Spleen (tissue), 11 donors: Measurements from ENCODE around the gene TAB2. TPM values are rescaled to one million over a fixed set of nuclear protein-coding genes. Genes with fewer than 3 reads are reported as not detected.

Experiments
- DNase-seq: peaks from one replicate; pipeline ENCODE4 v3.0.0-alpha.2; 2020
- H3K27ac ChIP-seq, 8 donors: fragments of 200-600 bp; sonication (generic) in 7 of 8; 1 replicate in 4 of 8; 2 replicates in 4 of 8; pipeline versions ENCODE4 v1.5.0 to v1.8.0; 2016 to 2021; ENCODE audit warnings: inconsistent platforms in 4 of 8, mild to moderate bottlenecking in 4 of 8, moderate library complexity in 1 of 8
- H3K27me3 ChIP-seq, 7 donors: fragments of 200-600 bp; sonication (generic) in 6 of 7; replicated peaks in 1 of 7; 1 replicate in 4 of 7; 2 replicates in 3 of 7; pipeline versions ENCODE4 v1.5.0 to v1.8.0; 2016 to 2021; ENCODE audit warnings: inconsistent platforms in 3 of 7, mild to moderate bottlenecking in 1 of 7
- H3K36me3 ChIP-seq, 6 donors: fragments of 200-600 bp; sonication (generic) in 5 of 6; 1 replicate in 4 of 6; 2 replicates in 2 of 6; pipeline versions ENCODE4 v1.5.0 to v1.8.0; 2016 to 2021; ENCODE audit warnings: inconsistent platforms in 2 of 6
- H3K4me1 ChIP-seq, 6 donors: fragments of 200-600 bp; sonication (generic) in 5 of 6; 1 replicate in 3 of 6; 2 replicates in 3 of 6; pipeline versions ENCODE4 v1.5.0 to v1.8.0; 2016 to 2021; ENCODE audit warnings: inconsistent platforms in 3 of 6
- H3K4me3 ChIP-seq, 8 donors: fragments of 200-600 bp; sonication (generic) in 7 of 8; 1 replicate in 4 of 8; 2 replicates in 4 of 8; pipeline versions ENCODE4 v1.5.0 to v1.8.0; 2016 to 2021; ENCODE audit warnings: inconsistent platforms in 4 of 8, mild to moderate bottlenecking in 4 of 8, moderate library complexity in 2 of 8
- H3K9me3 ChIP-seq, 8 donors: fragments of 200-600 bp; sonication (generic) in 7 of 8; 1 replicate in 4 of 8; 2 replicates in 4 of 8; pipeline versions ENCODE4 v1.5.0 to v1.8.0; 2016 to 2021; ENCODE audit warnings: inconsistent platforms in 4 of 8
- POLR2A ChIP-seq, 3 donors: fragments of 450-650 bp; IDR thresholded peaks; one replicate each; pipeline ENCODE4 v1.5.1; 2017; ENCODE audit warnings: antibody characterized with exemption in 3 of 3, mild to moderate bottlenecking in 1 of 3
- POLR2AphosphoS5 ChIP-seq, 3 donors: sonication (generic); formaldehyde crosslinking; IDR thresholded peaks; one replicate each; pipeline ENCODE4 v1.5.1; 2017; ENCODE audit warnings: antibody characterized with exemption in 3 of 3
- WGBS, 5 donors: extraction: QIAGEN DNeasy Blood & Tissue Kit in 3 of 5; methylation state at CpG; one replicate each; pipeline versions ENCODE4 v1.1.5 to v1.1.7; 2013 to 2018; 5-methylcytosine and 5-hydroxymethylcytosine counted together
- intact Hi-C: fragments of 100-400 bp; cut with DNase I; formaldehyde crosslinking; loops from one replicate; pipeline ENCODE4 v1.15.0; 2023; ENCODE audit warnings: low total_unique reads
- polyA plus RNA-seq, 3 donors: library from polyadenylated mRNA; stranded (reverse); fragments of 200-250 nt; gene quantifications; one replicate each; pipeline ENCODE4 v1.2.1, GENCODE V29; 2013
- total RNA-seq, 7 donors: library from RNA; depleted of rRNA in 3 of 7; stranded (reverse); fragments of >200 nt in 3 of 7; fragmentation: NEBNext Ultra II Directional in 4 of 7; extraction: Animal tissue kit (Norgen Biotek cat#: 25700) in 4 of 7; gene quantifications; one replicate each; pipeline versions ENCODE4 v1.1.0 to v1.2.1, GENCODE V29; 2016 to 2021
- TF ChIP-seq, protein P1 (sequence below), 11 experiments: fragments of 200-600 bp in 7 of 11; fragments of 450-650 bp in 4 of 11; sonication (generic) in 4 of 11; IDR thresholded peaks in 8 of 11; conservative IDR thresholded peaks in 3 of 11; 1 replicate in 7 of 11; 2 replicates in 4 of 11; pipeline versions ENCODE4 v1.4.0 to v1.8.0; 2016 to 2021; ENCODE audit warnings: antibody characterized with exemption in 11 of 11, inconsistent platforms in 4 of 11, mild to moderate bottlenecking in 1 of 11
- donor health status: healthy with polysubstance abuse.
- donor health status: DM: no; HTN: no; CAD: no; lungs with moderate emphysema.
- donor health status: DM: no; HTN: no; CAD: no.
- donor health status: Bipolar disorder and iron deficiency.
- donor health status: healthy.
- donor health status: DM: no; HTN: no; CAD: no.
- donor health status: DM: yes; HTN: yes; CAD: no.

The TAB2 gene
- total and polyA plus RNA-seq, 10 donors = 15.4 to 84.1 (median 70.9) TPM

DNA sequence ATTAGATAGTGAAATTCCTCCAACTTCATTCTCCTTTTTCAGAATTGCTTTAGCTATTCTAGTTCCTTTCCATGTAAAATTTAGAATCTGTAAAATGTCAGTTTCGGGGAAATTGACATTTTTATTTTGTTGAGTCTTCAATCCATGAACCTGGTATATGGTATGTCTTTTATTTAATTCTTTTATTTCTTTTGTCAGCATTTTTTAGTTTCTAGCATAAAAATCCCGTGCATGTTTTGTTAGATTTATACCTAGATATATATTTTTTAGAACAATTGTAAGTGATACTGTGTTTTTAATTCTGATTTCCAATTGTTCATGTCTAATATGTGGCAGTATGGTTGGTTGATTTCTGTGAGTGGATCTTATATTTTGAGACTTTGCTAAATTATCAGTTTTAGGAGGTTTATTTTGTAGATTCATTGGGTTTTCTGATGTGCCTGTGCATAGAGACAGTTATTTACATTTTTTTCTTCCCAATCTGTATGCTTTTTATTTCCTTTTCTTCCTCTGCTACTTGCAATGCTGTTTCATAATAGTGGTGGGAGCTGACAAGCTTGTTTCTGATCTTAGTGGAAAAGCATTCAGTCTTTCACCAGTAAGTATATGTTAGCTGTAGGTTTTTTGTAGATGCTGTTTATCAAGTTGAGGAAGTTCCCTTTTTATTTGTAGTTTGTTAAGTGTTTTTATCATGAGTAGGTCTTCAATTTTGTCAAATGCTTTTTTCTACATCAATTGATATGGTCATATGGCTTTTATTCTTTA lies 13.7 kb downstream of the TAB2 start:
- 35 to 92% (median 82%) methylated on average over 2 of the region's 2 CpGs for WGBS, 5 donors
- peaks cover 41 to 100% (median 90%) of the 10 kb centered on the region in 6 donors for H3K4me1 ChIP-seq
- H3K9me3 ChIP-seq = no peaks in the 10 kb centered on the region
- no peak for DNase-seq
- TF ChIP-seq, protein P1, sequence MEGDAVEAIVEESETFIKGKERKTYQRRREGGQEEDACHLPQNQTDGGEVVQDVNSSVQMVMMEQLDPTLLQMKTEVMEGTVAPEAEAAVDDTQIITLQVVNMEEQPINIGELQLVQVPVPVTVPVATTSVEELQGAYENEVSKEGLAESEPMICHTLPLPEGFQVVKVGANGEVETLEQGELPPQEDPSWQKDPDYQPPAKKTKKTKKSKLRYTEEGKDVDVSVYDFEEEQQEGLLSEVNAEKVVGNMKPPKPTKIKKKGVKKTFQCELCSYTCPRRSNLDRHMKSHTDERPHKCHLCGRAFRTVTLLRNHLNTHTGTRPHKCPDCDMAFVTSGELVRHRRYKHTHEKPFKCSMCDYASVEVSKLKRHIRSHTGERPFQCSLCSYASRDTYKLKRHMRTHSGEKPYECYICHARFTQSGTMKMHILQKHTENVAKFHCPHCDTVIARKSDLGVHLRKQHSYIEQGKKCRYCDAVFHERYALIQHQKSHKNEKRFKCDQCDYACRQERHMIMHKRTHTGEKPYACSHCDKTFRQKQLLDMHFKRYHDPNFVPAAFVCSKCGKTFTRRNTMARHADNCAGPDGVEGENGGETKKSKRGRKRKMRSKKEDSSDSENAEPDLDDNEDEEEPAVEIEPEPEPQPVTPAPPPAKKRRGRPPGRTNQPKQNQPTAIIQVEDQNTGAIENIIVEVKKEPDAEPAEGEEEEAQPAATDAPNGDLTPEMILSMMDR (IDR thresholded peaks at IDR 0.05 in 8 of 11, conservative IDR thresholded peaks at IDR 0.05 in 3 of 11) = no peak
- TF ChIP-seq POLR2A (IDR thresholded peaks at IDR 0.05) (no peak), POLR2AphosphoS5 (IDR thresholded peaks at IDR 0.05) (no peak)
- H3K36me3 ChIP-seq = no peaks in the 10 kb centered on the region
- no peaks in the 10 kb centered on the region for H3K27me3 ChIP-seq
- intact Hi-C loops = no loop called here
- H3K4me3 ChIP-seq = no peak overlapping the region
- no peak overlapping the region for H3K27ac ChIP-seq

DNA sequence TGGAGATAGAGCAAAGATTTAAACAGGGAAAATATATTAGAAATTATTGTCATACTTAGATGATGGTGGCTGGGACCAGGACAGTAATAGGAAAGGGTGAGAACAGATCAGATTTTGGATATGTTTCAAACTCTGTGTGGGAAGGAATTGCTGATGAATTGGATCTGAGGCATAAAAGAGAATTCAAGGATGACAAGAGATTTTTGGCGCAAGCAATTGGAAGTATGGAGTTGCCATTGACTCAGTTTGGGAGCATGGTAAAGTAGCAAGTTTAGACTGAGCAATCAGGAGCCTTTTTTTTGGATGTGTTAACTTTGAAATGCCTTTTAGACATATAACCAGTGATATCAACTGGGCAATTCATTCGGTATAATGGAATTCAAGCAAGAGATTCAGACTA lies 14.4 kb downstream of the TAB2 start:
- Histone ChIP-seq H3K36me3 (no peaks in the 10 kb centered on the region), H3K9me3 (no peaks in the 10 kb centered on the region), H3K4me3 (no peak overlapping the region), H3K27ac (no peak overlapping the region), H3K4me1 (peaks cover 46 to 100% (median 95%) of the 10 kb centered on the region in 6 donors), H3K27me3 (no peaks in the 10 kb centered on the region)
- TF ChIP-seq POLR2AphosphoS5 (IDR thresholded peaks at IDR 0.05) (no peak), POLR2A (IDR thresholded peaks at IDR 0.05) (no peak)
- TF ChIP-seq, protein P1 (IDR thresholded peaks at IDR 0.05 in 8 of 11, conservative IDR thresholded peaks at IDR 0.05 in 3 of 11) = no peak
- DNase-seq = no peak
- WGBS, 5 donors = 89 to 98% (median 94%) methylated on average over 2 of the region's 2 CpGs
- intact Hi-C loops = no loop called here

DNA sequence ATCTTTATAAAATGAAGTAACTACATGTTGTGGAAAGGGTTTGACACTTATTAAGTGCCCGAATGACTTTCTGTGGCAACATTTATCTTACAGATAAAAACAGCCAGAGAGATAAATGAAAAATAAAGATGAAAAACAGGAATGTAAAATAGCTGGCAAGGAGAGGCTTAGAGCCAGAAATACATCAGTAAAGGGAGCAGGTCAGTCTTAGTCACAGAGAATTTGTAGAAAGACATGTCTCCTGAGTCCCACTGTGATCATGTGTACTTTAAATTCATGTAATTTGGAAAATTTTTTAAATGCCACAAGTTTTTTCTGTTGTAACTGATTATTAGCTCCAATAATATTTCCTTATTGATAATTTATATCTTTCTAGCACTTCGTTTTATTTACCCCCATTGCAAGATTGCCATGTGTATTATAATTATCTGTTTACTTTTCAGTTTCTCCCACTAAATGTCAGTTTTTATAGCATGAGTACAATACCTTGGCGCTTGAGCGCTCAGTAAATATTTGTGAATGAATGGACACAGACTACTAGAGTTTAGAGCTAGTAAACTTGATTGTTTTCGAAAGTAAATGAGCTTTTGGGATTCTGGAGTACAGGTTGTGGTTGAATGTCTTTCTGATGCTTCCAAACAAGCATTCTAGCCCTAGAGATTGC lies 15.2 kb downstream of the TAB2 start:
- H3K9me3 ChIP-seq = no peaks in the 10 kb centered on the region
- no peaks in the 10 kb centered on the region for H3K36me3 ChIP-seq
- TF ChIP-seq, protein P1 (IDR thresholded peaks at IDR 0.05 in 8 of 11, conservative IDR thresholded peaks at IDR 0.05 in 3 of 11) = no peak
- no peak for TF ChIP-seq POLR2A (IDR thresholded peaks at IDR 0.05)
- TF ChIP-seq POLR2AphosphoS5 (IDR thresholded peaks at IDR 0.05) = no peak
- intact Hi-C loops = no loop called here
- 72 to 96% (median 88%) methylated on average over 5 of the region's 5 CpGs for WGBS, 5 donors
- no peak overlapping the region for H3K27ac ChIP-seq
- no peaks in the 10 kb centered on the region for H3K27me3 ChIP-seq
- H3K4me1 ChIP-seq = peaks cover 52 to 100% (median 95%) of the 10 kb centered on the region in 6 donors
- no peak for DNase-seq
- H3K4me3 ChIP-seq = no peak overlapping the region

DNA sequence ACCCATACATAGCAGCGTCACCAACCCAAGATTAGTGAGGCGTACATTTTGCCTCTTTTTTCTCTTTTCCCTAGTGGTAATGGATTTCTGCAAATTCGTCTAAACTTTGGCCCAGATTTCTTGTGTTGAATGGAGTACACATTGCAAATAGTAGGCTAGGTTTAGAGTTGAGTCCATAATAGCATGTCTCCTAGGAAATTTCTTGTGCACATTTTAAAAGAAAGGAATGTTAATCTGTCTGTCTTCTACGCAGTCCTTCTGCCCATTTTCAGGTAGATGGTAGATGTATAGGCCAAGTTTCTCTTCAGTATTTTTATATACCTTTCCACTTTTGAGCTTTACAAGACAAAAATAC lies 15.7 kb downstream of the TAB2 start:
- Histone ChIP-seq H3K9me3 (no peaks in the 10 kb centered on the region), H3K36me3 (no peaks in the 10 kb centered on the region), H3K4me1 (peaks cover 55 to 100% (median 95%) of the 10 kb centered on the region in 6 donors), H3K27ac (no peak overlapping the region), H3K27me3 (no peaks in the 10 kb centered on the region), H3K4me3 (no peak overlapping the region)
- intact Hi-C loops = no loop called here
- 81 to 94% (median 93%) methylated on average over 4 of the region's 4 CpGs for WGBS, 5 donors
- DNase-seq = no peak
- TF ChIP-seq POLR2A (IDR thresholded peaks at IDR 0.05) (no peak), POLR2AphosphoS5 (IDR thresholded peaks at IDR 0.05) (no peak)
- TF ChIP-seq, protein P1 (IDR thresholded peaks at IDR 0.05 in 8 of 11, conservative IDR thresholded peaks at IDR 0.05 in 3 of 11) = no peak
